Breast epithelium (tissue), 3 donors: Measurements from ENCODE around the gene CFAP100.

Experiments used
- CTCF ChIP-seq, 3 donors: fragments of 450-650 bp; IDR thresholded peaks; one replicate each; pipeline ENCODE4 v1.5.1; 2016 to 2017; ENCODE audit warnings: antibody characterized with exemption in 3 of 3, mild to moderate bottlenecking in 3 of 3, moderate library complexity in 3 of 3
- POLR2A ChIP-seq: fragments of 450-650 bp; IDR thresholded peaks from one replicate; pipeline ENCODE4 v1.6.1; 2016; ENCODE audit warnings: antibody characterized with exemption, mild to moderate bottlenecking, moderate library complexity
- POLR2AphosphoS5 ChIP-seq, 3 donors: sonication (generic); formaldehyde crosslinking; IDR thresholded peaks; one replicate each; pipeline ENCODE4 v1.6.1; 2017; ENCODE audit warnings: antibody characterized with exemption in 3 of 3

GRCh38 chr3:126414961-126415660, 20.4 kb downstream of the CFAP100 start:
- TF ChIP-seq CTCF (IDR thresholded peaks at IDR 0.05): no peak
- no peak for TF ChIP-seq POLR2A
- TF ChIP-seq POLR2AphosphoS5 (IDR thresholded peaks at IDR 0.05): no peak
